Stimulated activated CD4-positive, alpha-beta T cell treated with anti-CD3 and anti-CD28 coated beads, Interleukin-1b, Interleukin-23, amount 100 ng/mL, for 1 hour (primary cell): ENCODE measurements around the gene MAU2.

Experiments used
- DNase-seq, 2 donors: peaks; one replicate each; pipeline ENCODE4 v3.0.0-alpha.2; 2020; ENCODE audit warnings: low read depth in 2 of 2

The MAU2 gene

GRCh38 chr19:19306191-19306590, 14.4 kb upstream of the MAU2 start:
- DNase-seq = no peak

GRCh38 chr19:19308373-19308772, 12.3 kb upstream of the MAU2 start:
- no peak for DNase-seq

- DNase-seq = no peak
These were observed 5.2 kb upstream of the MAU2 start for GRCh38 chr19:19315444-19315843.

GRCh38 chr19:19316082-19316481, 4.5 kb upstream of the MAU2 start:
- no peak for DNase-seq

GRCh38 chr19:19319732-19320360, 783 bp upstream of the MAU2 start:
- DNase-seq = no peak

GRCh38 chr19:19321141-19321577, 530 bp downstream of the MAU2 start:
- no peak for DNase-seq

- no peak for DNase-seq
These were observed 3.6 kb downstream of the MAU2 start for GRCh38 chr19:19324059-19324770.

- no peak for DNase-seq
These were observed 7.0 kb downstream of the MAU2 start for GRCh38 chr19:19327672-19328071.

GRCh38 chr19:19329126-19329525, 8.5 kb downstream of the MAU2 start:
- DNase-seq = no peak

GRCh38 chr19:19334063-19334988, 13.7 kb downstream of the MAU2 start:
- DNase-seq = no peak

- no peak for DNase-seq
These were observed 14.3 kb downstream of the MAU2 start for GRCh38 chr19:19334989-19335344.

- no peak for DNase-seq
These were observed 15.0 kb downstream of the MAU2 start for GRCh38 chr19:19335408-19336158.

GRCh38 chr19:19336597-19336996, 16.0 kb downstream of the MAU2 start:
- no peak for DNase-seq

- no peak for DNase-seq
These were observed 16.5 kb downstream of the MAU2 start for GRCh38 chr19:19337120-19337519.

GRCh38 chr19:19338082-19338481, 17.5 kb downstream of the MAU2 start:
- DNase-seq = no peak

- no peak for DNase-seq
These were observed 20.4 kb downstream of the MAU2 start for GRCh38 chr19:19341026-19341425.

GRCh38 chr19:19342086-19343015, 21.7 kb downstream of the MAU2 start:
- no peak for DNase-seq

- no peak for DNase-seq
These were observed 22.4 kb downstream of the MAU2 start for GRCh38 chr19:19343016-19343362.

GRCh38 chr19:19343762-19344161, 23.1 kb downstream of the MAU2 start:
- no peak for DNase-seq

- no peak for DNase-seq
These were observed 24.6 kb downstream of the MAU2 start for GRCh38 chr19:19345232-19345631.

- DNase-seq = no peak
These were observed 25.3 kb downstream of the MAU2 start for GRCh38 chr19:19345970-19346369.
